Measurements from ENCODE around the gene CLCN5.

GRCh38 chrX:50103176-50103575 is 180.8 kb downstream of the CLCN5 start:
- TF ChIP-seq, protein P1, sequence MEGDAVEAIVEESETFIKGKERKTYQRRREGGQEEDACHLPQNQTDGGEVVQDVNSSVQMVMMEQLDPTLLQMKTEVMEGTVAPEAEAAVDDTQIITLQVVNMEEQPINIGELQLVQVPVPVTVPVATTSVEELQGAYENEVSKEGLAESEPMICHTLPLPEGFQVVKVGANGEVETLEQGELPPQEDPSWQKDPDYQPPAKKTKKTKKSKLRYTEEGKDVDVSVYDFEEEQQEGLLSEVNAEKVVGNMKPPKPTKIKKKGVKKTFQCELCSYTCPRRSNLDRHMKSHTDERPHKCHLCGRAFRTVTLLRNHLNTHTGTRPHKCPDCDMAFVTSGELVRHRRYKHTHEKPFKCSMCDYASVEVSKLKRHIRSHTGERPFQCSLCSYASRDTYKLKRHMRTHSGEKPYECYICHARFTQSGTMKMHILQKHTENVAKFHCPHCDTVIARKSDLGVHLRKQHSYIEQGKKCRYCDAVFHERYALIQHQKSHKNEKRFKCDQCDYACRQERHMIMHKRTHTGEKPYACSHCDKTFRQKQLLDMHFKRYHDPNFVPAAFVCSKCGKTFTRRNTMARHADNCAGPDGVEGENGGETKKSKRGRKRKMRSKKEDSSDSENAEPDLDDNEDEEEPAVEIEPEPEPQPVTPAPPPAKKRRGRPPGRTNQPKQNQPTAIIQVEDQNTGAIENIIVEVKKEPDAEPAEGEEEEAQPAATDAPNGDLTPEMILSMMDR (IDR thresholded peaks at IDR 0.05) = no peak
- no peak for TF ChIP-seq POLR2A (IDR thresholded peaks at IDR 0.05)
